Measurements from ENCODE around the gene PEX11B. TPM values are rescaled to one million over a fixed set of nuclear protein-coding genes. Genes with fewer than 3 reads are reported as not detected.
"Not testable (repeated sequence)": the region's sequence is repeated elsewhere in the genome, so short reads cannot be mapped to it uniquely, and the experiment has no call there.

PEX11B gene
- total and polyA plus RNA-seq, 7 donors: 19.3 to 36.3 (median 25.8) TPM

DNA sequence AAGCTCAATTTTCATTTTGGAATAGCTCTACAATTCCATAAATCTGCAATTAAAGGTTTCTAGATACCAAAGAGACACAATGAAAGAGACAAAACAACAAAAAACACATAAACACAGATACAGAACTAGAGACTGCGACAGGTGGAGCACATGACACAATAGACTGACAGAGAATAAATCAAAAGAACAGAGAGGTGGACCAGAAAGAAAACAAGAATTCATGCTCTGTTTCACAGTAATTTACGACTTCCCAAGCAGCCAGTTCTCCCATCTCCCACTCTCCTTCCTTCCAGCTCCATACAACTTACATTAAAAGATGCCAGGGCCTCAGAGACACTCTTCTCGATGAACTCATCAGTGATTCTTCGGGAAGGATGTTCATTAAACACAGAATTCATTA lies 23.9 kb upstream of the PEX11B start:
- TF ChIP-seq CTCF (IDR thresholded peaks at IDR 0.05): no peak
- Histone ChIP-seq H3K27me3 (ENCODE audit: insufficient read depth in 3 of 3, low read length in 2 of 3) (no peaks in the 10 kb centered on the region), H3K36me3 (ENCODE audit: insufficient read depth in 1 of 2, low read depth in 1 of 2) (peaks cover 6 to 83% of the 10 kb centered on the region in 2 donors), H3K27ac (peak overlapping the region; percentile 19), H3K4me1 (peaks cover 13% of the 10 kb centered on the region), H3K4me3 (no peak overlapping the region), H3K9me3 (no peaks in the 10 kb centered on the region)
- 83 to 88% (median 87%) methylated on average over 4 of the region's 4 CpGs for WGBS, 3 donors
- ATAC-seq (no peak), DNase-seq (no peak)
- intact Hi-C loops (cut with DNase I): no loop called here

DNA sequence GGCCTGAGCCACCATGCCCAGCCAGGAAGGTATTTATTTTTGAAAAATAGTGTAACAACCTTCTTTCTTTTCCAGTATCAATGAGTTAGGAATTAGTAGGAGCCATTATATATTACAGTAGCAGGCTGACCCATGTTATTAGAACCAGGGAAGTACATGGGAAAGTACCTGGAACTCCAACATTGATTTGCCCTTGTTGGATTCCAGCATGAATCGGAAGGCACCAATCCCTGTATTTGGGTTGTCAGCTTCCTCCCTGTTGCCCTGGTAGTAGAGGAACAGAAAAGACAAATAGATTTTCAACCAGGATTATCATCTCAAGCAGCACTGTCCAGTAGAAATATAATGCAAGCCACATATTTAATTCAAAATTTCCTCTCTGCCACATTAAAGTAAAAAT lies 18.9 kb upstream of the PEX11B start:
- 71 to 83% (median 79%) methylated on average over 1 of the region's 1 CpG for WGBS, 3 donors
- TF ChIP-seq CTCF (IDR thresholded peaks at IDR 0.05): no peak
- peaks cover 37% of the 10 kb centered on the region for H3K4me1 ChIP-seq
- H3K27ac ChIP-seq: peak overlapping the region; percentile 70
- DNase-seq (no peak), ATAC-seq (no peak)
- H3K36me3 ChIP-seq (ENCODE audit: insufficient read depth in 1 of 2, low read depth in 1 of 2): peaks cover 8 to 90% of the 10 kb centered on the region in 2 donors
- H3K9me3 ChIP-seq: no peaks in the 10 kb centered on the region
- H3K4me3 ChIP-seq: no peak overlapping the region
- intact Hi-C loops (cut with DNase I): loop anchor here in 1 of 2 donors (2.0 kb wide), 1 partner anchor 17 kb away; no protein-coding TSS in a partner anchor
- no peaks in the 10 kb centered on the region for H3K27me3 ChIP-seq (ENCODE audit: insufficient read depth in 3 of 3, low read length in 2 of 3)

- Histone ChIP-seq H3K36me3 (ENCODE audit: insufficient read depth in 1 of 2, low read depth in 1 of 2) (peaks cover 8 to 85% of the 10 kb centered on the region in 2 donors), H3K27ac (peak overlapping the region; percentile 70), H3K9me3 (no peaks in the 10 kb centered on the region), H3K4me1 (peaks cover 37% of the 10 kb centered on the region), H3K27me3 (ENCODE audit: insufficient read depth in 3 of 3, low read length in 2 of 3) (no peaks in the 10 kb centered on the region), H3K4me3 (no peak overlapping the region)
- 38 to 71% (median 68%) methylated on average over 7 to 8 of the region's 8 CpGs for WGBS, 3 donors
- TF ChIP-seq CTCF (IDR thresholded peaks at IDR 0.05): no peak
- peak in 1 of 2 donors; percentile 74 for DNase-seq
- intact Hi-C loops (cut with DNase I): loop anchor here in 1 of 2 donors (2.0 kb wide), 1 partner anchor 19 kb away; no protein-coding TSS in a partner anchor
- ATAC-seq: peak; percentile 80 to 90 (median 82)
Observed at GRCh38 chr1:145936247-145936646, 17.7 kb upstream of the PEX11B start.

GRCh38 chr1:145935708-145936107 lies 17.2 kb upstream of the PEX11B start:
- Histone ChIP-seq H3K4me1 (peaks cover 37% of the 10 kb centered on the region), H3K27me3 (ENCODE audit: insufficient read depth in 3 of 3, low read length in 2 of 3) (no peaks in the 10 kb centered on the region), H3K36me3 (ENCODE audit: insufficient read depth in 1 of 2, low read depth in 1 of 2) (peaks cover 8 to 82% of the 10 kb centered on the region in 2 donors), H3K9me3 (no peaks in the 10 kb centered on the region), H3K27ac (peak overlapping the region; percentile 70), H3K4me3 (no peak overlapping the region)
- intact Hi-C loops (cut with DNase I): loop anchor here in 1 of 2 donors (2.0 kb wide), 1 partner anchor 19 kb away; no protein-coding TSS in a partner anchor
- ATAC-seq (no peak), DNase-seq (no peak)
- TF ChIP-seq CTCF (IDR thresholded peaks at IDR 0.05): no peak

GRCh38 chr1:145932522-145933009 lies 14.0 kb upstream of the PEX11B start:
- H3K36me3 ChIP-seq (ENCODE audit: insufficient read depth in 1 of 2, low read depth in 1 of 2): peaks cover 8 to 59% of the 10 kb centered on the region in 2 donors
- H3K27me3 ChIP-seq (ENCODE audit: insufficient read depth in 3 of 3, low read length in 2 of 3); DNase-seq; H3K4me3 ChIP-seq; H3K9me3 ChIP-seq; intact Hi-C loops (cut with DNase I); ATAC-seq: not testable (repeated sequence)
- H3K27ac ChIP-seq: peak overlapping the region; percentile 68
- 62 to 73% (median 65%) methylated on average over 8 to 9 of the region's 9 CpGs for WGBS, 3 donors
- H3K4me1 ChIP-seq: peaks cover 40% of the 10 kb centered on the region

Measured in psoas muscle (tissue), 8 donors.